Hepatocyte (in vitro differentiated cells): Measurements from ENCODE around the gene SORL1-AS1.

Experiments
- DNase-seq: peaks from one replicate; pipeline ENCODE4 v3.0.0-alpha.2; 2016; ENCODE audit warnings: low spot score
- H2AFZ ChIP-seq: fragments of 200-600 bp; sonication (generic); 2 replicates; pipeline ENCODE4 v1.6.0; 2016; ENCODE audit warnings: antibody characterized with exemption, mild to moderate bottlenecking
- H3K27ac ChIP-seq: fragments of 200-600 bp; sonication (generic); 2 replicates; pipeline ENCODE4 v1.5.1; 2016; ENCODE audit warnings: mild to moderate bottlenecking
- H3K27me3 ChIP-seq: fragments of 200-600 bp; sonication (generic); 2 replicates; pipeline ENCODE4 v1.6.1; 2016
- H3K36me3 ChIP-seq: fragments of 200-600 bp; sonication (generic); replicated peaks from 2 replicates; pipeline ENCODE4 v1.5.1; 2016; ENCODE audit warnings: low read depth; ENCODE audit not compliant: insufficient read depth
- H3K4me1 ChIP-seq: fragments of 200-600 bp; sonication (generic); 2 replicates; pipeline ENCODE4 v1.5.1; 2016; ENCODE audit warnings: mild to moderate bottlenecking, moderate library complexity; ENCODE audit not compliant: insufficient read depth
- H3K4me2 ChIP-seq: fragments of 200-600 bp; sonication (generic); 2 replicates; pipeline ENCODE4 v1.6.0; 2016
- H3K4me3 ChIP-seq: fragments of 200-600 bp; sonication (generic); 2 replicates; pipeline ENCODE4 v1.5.1; 2016; ENCODE audit warnings: mild to moderate bottlenecking
- H3K79me2 ChIP-seq: fragments of 200-600 bp; sonication (generic); 2 replicates; pipeline ENCODE4 v1.6.0; 2017; ENCODE audit warnings: mild to moderate bottlenecking
- H3K9me2 ChIP-seq: fragments of 200-600 bp; sonication (generic); replicated peaks from 2 replicates; pipeline ENCODE4 v1.6.0; 2017; ENCODE audit warnings: mild to moderate bottlenecking; ENCODE audit not compliant: insufficient read depth
- H3K9me3 ChIP-seq: fragments of 200-600 bp; sonication (generic); 2 replicates; pipeline ENCODE4 v1.5.1; 2016; ENCODE audit warnings: low read depth, mild to moderate bottlenecking
- H4K20me1 ChIP-seq: fragments of 200-600 bp; sonication (generic); 2 replicates; pipeline ENCODE4 v1.6.0; 2016; ENCODE audit warnings: mild to moderate bottlenecking; ENCODE audit not compliant: insufficient read depth, poor library complexity, severe bottlenecking
- CTCF ChIP-seq: fragments of 200-600 bp; sonication (generic); IDR thresholded peaks from 2 replicates; pipeline ENCODE4 v1.5.1; 2016; ENCODE audit warnings: antibody characterized with exemption, mild to moderate bottlenecking; ENCODE audit not compliant: poor library complexity
- EZH2 ChIP-seq: fragments of 200-600 bp; sonication (generic); IDR thresholded peaks from 2 replicates; pipeline ENCODE4 v1.6.1; 2016; ENCODE audit warnings: antibody characterized with exemption, mild to moderate bottlenecking, borderline replicate concordance
- EZH2phosphoT487 ChIP-seq: fragments of 200-600 bp; sonication (generic); IDR thresholded peaks from one replicate; pipeline ENCODE4 v1.6.1; 2018; ENCODE audit warnings: antibody characterized with exemption, mild to moderate bottlenecking, low read depth, moderate library complexity; ENCODE audit not compliant: unreplicated experiment, severe bottlenecking
- WGBS: methylation state at CpG from one replicate; pipeline ENCODE4 v1.1.6; 2016; ENCODE audit warnings: low lambda C conversion rate; ENCODE audit errors: missing lambda C conversion rate; 5-methylcytosine and 5-hydroxymethylcytosine counted together

SORL1-AS1 gene

GRCh38 chr11:121458551-121458950 lies 5.8 kb upstream of the SORL1-AS1 start:
- no peak for TF ChIP-seq EZH2
- TF ChIP-seq EZH2phosphoT487, result no peak
- no peak for TF ChIP-seq CTCF
- Histone ChIP-seq H2AFZ (no peak overlapping the region), H3K79me2 (peaks cover 72% of the 10 kb centered on the region), H3K4me3 (no peak overlapping the region), H3K27me3 (no peaks in the 10 kb centered on the region), H3K9me3 (no peaks in the 10 kb centered on the region), H4K20me1 (no peaks in the 10 kb centered on the region), H3K4me2 (no peak overlapping the region), H3K4me1 (peaks cover 11% of the 10 kb centered on the region), H3K27ac (no peak overlapping the region), H3K36me3 (no peaks in the 10 kb centered on the region), H3K9me2 (no peaks in the 10 kb centered on the region)
- 93% methylated on average over 9 of the region's 9 CpGs for WGBS
- DNase-seq, result no peak

GRCh38 chr11:121456816-121457431 lies 4.2 kb upstream of the SORL1-AS1 start:
- Histone ChIP-seq H2AFZ (no peak overlapping the region), H3K27me3 (no peaks in the 10 kb centered on the region), H3K9me2 (no peaks in the 10 kb centered on the region), H3K4me1 (peaks cover 11% of the 10 kb centered on the region), H3K4me2 (no peak overlapping the region), H4K20me1 (no peaks in the 10 kb centered on the region), H3K4me3 (no peak overlapping the region), H3K79me2 (peaks cover 65% of the 10 kb centered on the region), H3K27ac (no peak overlapping the region), H3K9me3 (no peaks in the 10 kb centered on the region), H3K36me3 (no peaks in the 10 kb centered on the region)
- DNase-seq, result no peak
- TF ChIP-seq CTCF (no peak), EZH2phosphoT487 (no peak), EZH2 (no peak)
- 83% methylated on average over 11 of the region's 11 CpGs for WGBS

GRCh38 chr11:121456151-121456550 lies 3.4 kb upstream of the SORL1-AS1 start:
- no peak for TF ChIP-seq EZH2
- no peak for TF ChIP-seq EZH2phosphoT487
- no peak for TF ChIP-seq CTCF
- Histone ChIP-seq H3K4me3 (no peak overlapping the region), H3K27me3 (no peaks in the 10 kb centered on the region), H2AFZ (no peak overlapping the region), H3K27ac (no peak overlapping the region), H3K9me3 (no peaks in the 10 kb centered on the region), H3K4me2 (no peak overlapping the region), H3K36me3 (no peaks in the 10 kb centered on the region), H3K79me2 (peaks cover 59% of the 10 kb centered on the region), H3K9me2 (no peaks in the 10 kb centered on the region), H3K4me1 (peaks cover 11% of the 10 kb centered on the region), H4K20me1 (no peaks in the 10 kb centered on the region)
- 96% methylated on average over 2 of the region's 2 CpGs for WGBS
- no peak for DNase-seq

- H3K4me1 ChIP-seq, result peaks cover 6% of the 10 kb centered on the region
Measured at GRCh38 chr11:121455115-121455514, 2.3 kb upstream of the SORL1-AS1 start.

More at GRCh38 chr11:121455115-121455514, 2.3 kb upstream of the SORL1-AS1 start:
- no peak overlapping the region for H3K27ac ChIP-seq
- no peaks in the 10 kb centered on the region for H4K20me1 ChIP-seq
- H2AFZ ChIP-seq, result no peak overlapping the region
- no peak overlapping the region for H3K4me3 ChIP-seq
- no peaks in the 10 kb centered on the region for H3K36me3 ChIP-seq
- WGBS, result 87% methylated on average over 3 of the region's 3 CpGs
- TF ChIP-seq CTCF (no peak), EZH2 (no peak)
- no peak overlapping the region for H3K4me2 ChIP-seq
- no peaks in the 10 kb centered on the region for H3K9me3 ChIP-seq
- peaks cover 59% of the 10 kb centered on the region for H3K79me2 ChIP-seq
- DNase-seq, result no peak
- H3K27me3 ChIP-seq, result no peaks in the 10 kb centered on the region
- H3K9me2 ChIP-seq, result no peaks in the 10 kb centered on the region
